Mucosa of descending colon (tissue), 3 donors: ENCODE measurements around the gene RYR3. TPM values are rescaled to one million over a fixed set of nuclear protein-coding genes. Genes with fewer than 3 reads are reported as not detected.

ENCODE experiments used
- ATAC-seq: fragments of 200-7000 bp; cut with Tn5 transposase; one replicate; pipeline ENCODE4 v1.9.1; 2020; ENCODE audit warnings: mild to moderate bottlenecking, moderate library complexity
- DNase-seq, 3 donors: peaks; one replicate each; pipeline ENCODE4 v3.0.0-alpha.2; 2020
- H3K36me3 ChIP-seq: fragments of 200-600 bp; one replicate; pipeline ENCODE4 v1.8.0; 2021; ENCODE audit warnings: low read depth, mild to moderate bottlenecking
- H3K4me1 ChIP-seq: fragments of 200-600 bp; one replicate; pipeline ENCODE4 v1.8.0; 2021; ENCODE audit warnings: low read depth, mild to moderate bottlenecking
- H3K4me3 ChIP-seq: fragments of 200-600 bp; one replicate; pipeline ENCODE4 v1.8.0; 2021; ENCODE audit warnings: mild to moderate bottlenecking
- H3K9me3 ChIP-seq: fragments of 200-600 bp; one replicate; pipeline ENCODE4 v1.8.0; 2021; ENCODE audit warnings: mild to moderate bottlenecking
- intact Hi-C, 2 donors: fragments of 100-400 bp; cut with DNase I in 1 of 2; cut with micrococcal nuclease in 1 of 2; formaldehyde crosslinking; loops; one replicate each; pipeline versions ENCODE4 v1.11.0 to v1.11.1; 2022; cut with DNase I, micrococcal nuclease
- total RNA-seq, 3 donors: library from RNA; stranded (reverse); fragmentation: NEBNext Ultra II Directional in 2 of 3; extraction: Animal tissue kit (Norgen Biotek cat#: 25700) in 2 of 3; gene quantifications; one replicate each; pipeline versions ENCODE4 v1.2.1 to v1.2.4, GENCODE V29; 2021 to 2023
- TF ChIP-seq, protein P1 (sequence below): fragments of 200-600 bp; IDR thresholded peaks from one replicate; pipeline ENCODE4 v1.8.0; 2022; ENCODE audit warnings: antibody characterized with exemption, mild to moderate bottlenecking
- donor health status: DM: no; HTN: no; CAD: no; lungs with moderate emphysema.
- donor health status: DM: no; HTN: no; CAD: no.
- donor health status: DM: no; HTN: yes; CAD: no.

The RYR3 gene
- total RNA-seq, 3 donors from 2014 or later = 0.84 to 16.4 (median 1.1) TPM

DNA sequence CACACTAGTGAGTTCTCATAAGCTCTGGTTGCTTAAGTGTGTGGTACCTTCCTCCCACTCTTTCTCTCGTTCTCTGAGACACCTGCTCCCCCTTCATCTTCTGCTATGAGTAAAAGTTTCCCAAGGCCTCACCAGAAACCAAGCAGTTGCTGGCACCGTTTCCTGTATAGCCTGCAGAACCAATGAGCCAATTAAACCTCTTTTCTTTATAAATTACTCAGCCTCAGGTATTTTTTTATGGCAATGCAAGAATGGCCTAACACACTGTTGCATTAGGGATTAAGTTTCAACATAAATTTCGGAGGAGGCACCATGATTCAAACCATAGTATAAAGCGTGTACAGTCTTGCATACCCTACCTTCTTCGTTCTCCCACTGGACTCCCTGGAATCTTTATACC lies 405.3 kb downstream of the RYR3 start:
- ATAC-seq = no peak

DNA sequence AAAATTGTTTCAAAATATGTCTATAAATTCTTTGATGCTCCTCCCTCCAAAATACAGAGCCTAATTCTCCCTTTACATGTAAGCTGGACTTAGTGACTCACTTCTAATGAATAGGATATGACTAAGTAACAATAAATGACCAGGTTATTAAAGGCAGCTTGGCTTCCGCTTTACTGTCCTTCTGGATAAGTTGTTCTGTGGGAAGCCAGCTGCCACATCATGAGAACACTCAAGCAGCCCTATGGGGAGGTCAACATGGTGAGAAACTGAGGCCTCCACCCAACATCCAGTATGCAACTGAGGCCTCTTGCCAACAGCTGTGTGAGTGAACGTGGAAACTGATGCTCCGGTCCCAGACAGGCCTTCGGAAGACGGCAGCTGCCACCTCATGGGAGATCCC lies 410.2 kb downstream of the RYR3 start:
- intact Hi-C loops = no loop called here
- TF ChIP-seq, protein P1, sequence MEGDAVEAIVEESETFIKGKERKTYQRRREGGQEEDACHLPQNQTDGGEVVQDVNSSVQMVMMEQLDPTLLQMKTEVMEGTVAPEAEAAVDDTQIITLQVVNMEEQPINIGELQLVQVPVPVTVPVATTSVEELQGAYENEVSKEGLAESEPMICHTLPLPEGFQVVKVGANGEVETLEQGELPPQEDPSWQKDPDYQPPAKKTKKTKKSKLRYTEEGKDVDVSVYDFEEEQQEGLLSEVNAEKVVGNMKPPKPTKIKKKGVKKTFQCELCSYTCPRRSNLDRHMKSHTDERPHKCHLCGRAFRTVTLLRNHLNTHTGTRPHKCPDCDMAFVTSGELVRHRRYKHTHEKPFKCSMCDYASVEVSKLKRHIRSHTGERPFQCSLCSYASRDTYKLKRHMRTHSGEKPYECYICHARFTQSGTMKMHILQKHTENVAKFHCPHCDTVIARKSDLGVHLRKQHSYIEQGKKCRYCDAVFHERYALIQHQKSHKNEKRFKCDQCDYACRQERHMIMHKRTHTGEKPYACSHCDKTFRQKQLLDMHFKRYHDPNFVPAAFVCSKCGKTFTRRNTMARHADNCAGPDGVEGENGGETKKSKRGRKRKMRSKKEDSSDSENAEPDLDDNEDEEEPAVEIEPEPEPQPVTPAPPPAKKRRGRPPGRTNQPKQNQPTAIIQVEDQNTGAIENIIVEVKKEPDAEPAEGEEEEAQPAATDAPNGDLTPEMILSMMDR = no peak

More for the DNA sequence above, 405.3 kb downstream of the RYR3 start:
- no peaks in the 10 kb centered on the region for H3K4me1 ChIP-seq
- intact Hi-C loops = no loop called here
- no peak for DNase-seq
- H3K4me3 ChIP-seq = no peak overlapping the region
- H3K9me3 ChIP-seq = peaks cover 3% of the 10 kb centered on the region
- H3K36me3 ChIP-seq = no peaks in the 10 kb centered on the region
- TF ChIP-seq, protein P1 = no peak

DNA sequence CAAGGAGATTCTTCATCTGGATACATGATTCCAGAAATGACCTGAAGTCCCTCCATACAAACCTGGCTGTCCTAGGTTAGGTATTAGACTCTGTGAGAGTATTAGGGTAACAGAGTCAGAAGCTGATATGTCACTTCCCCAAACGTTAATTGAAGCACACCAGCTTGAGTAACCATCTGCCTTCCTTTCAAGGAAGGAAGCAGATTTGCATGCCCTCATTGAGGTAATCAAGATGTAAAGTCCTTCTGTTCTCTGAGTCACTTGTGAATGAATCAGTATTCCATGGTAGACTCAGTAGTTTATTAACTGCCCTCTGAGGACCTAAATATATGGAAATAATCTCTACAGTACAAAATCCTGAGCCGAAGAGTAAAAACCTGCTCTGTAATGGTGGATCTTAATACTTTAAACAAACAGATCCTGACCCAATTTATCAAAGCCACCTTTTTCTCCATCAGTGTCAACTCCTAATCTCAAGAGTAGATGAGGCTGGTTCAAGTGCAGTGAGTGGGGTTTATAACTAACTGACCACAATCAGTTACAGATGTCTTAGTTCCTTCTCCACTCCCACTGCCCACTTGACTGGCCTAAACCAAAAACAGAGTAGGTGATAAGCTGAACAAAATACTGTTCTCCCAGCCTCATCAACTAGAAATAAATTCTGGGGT lies 411.4 kb downstream of the RYR3 start:
- H3K4me3 ChIP-seq = no peak overlapping the region
- no peaks in the 10 kb centered on the region for H3K4me1 ChIP-seq
- DNase-seq (no peak), ATAC-seq (no peak)
- no peaks in the 10 kb centered on the region for H3K9me3 ChIP-seq
- TF ChIP-seq, protein P1 = no peak
- no peaks in the 10 kb centered on the region for H3K36me3 ChIP-seq
- intact Hi-C loops = no loop called here

More for the DNA sequence above, 410.2 kb downstream of the RYR3 start:
- ATAC-seq = no peak
- Histone ChIP-seq H3K36me3 (no peaks in the 10 kb centered on the region), H3K4me1 (no peaks in the 10 kb centered on the region), H3K4me3 (no peak overlapping the region), H3K9me3 (no peaks in the 10 kb centered on the region)
- no peak for DNase-seq

DNA sequence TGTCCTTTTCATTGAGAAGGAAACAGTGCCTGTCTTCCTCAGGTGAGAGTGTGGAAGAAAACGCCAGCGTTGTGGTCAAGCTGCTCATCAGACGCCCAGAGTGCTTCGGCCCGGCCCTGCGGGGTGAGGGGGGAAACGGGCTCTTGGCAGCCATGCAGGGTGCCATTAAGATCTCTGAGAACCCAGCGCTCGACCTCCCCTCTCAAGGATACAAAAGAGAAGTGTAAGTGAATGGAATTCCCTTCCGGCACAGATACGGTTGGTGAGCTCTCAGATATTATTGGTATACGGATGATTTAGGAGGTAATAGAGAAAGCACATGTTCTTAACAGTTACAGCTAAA lies 411.9 kb downstream of the RYR3 start:
- TF ChIP-seq, protein P1 = no peak
- intact Hi-C loops = no loop called here
- Histone ChIP-seq H3K9me3 (no peaks in the 10 kb centered on the region), H3K36me3 (no peaks in the 10 kb centered on the region), H3K4me1 (no peaks in the 10 kb centered on the region), H3K4me3 (no peak overlapping the region)
- DNase-seq (no peak), ATAC-seq (no peak)

DNA sequence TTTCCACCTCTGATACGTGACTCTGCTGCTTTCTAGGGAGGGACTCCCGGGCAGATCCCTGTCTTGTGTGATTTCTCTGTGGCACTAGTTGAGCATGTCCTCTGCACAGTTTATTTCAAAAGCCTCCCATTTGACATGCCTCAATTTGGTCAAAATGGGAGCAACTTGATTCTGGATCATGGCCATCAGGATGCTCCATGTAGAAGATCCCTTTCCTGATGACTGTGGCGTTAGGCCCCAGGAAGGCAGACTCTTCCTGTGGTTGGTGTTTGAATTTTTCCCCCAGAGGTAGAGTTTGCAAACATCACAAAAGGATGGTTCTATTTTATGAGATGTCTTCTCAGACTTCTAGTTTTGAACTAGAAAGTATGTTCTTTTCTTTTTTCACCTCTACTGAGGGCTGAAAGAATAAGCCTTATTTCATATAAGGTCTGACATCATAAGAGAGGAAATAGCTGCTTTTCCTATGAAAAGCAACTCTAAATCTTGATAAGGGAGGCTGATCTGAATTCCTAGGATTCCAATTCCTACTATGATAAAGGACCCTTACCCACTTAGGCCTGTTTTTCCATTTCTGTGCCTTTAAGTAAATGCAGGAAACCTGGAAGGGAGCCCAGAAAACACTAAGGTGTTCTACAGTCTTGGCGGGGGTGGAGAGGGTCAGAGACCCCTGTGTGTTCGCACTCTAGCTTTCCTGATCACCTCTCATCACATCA lies 413.7 kb downstream of the RYR3 start:
- no peak for DNase-seq
- TF ChIP-seq, protein P1 = no peak
- ATAC-seq = no peak
- no peaks in the 10 kb centered on the region for H3K4me1 ChIP-seq
- H3K36me3 ChIP-seq = no peaks in the 10 kb centered on the region
- H3K9me3 ChIP-seq = no peaks in the 10 kb centered on the region
- intact Hi-C loops = no loop called here
- no peak overlapping the region for H3K4me3 ChIP-seq
